ENCODE results near the gene BMPER. TPM values are rescaled to one million over a fixed set of nuclear protein-coding genes. Genes with fewer than 3 reads are reported as not detected.
"Not testable (repeated sequence)": the region's sequence is repeated elsewhere in the genome, so short reads cannot be mapped to it uniquely, and the experiment has no call there.

BMPER gene
- total RNA-seq, 1 donor from 2014 or later = 0.26 TPM

DNA sequence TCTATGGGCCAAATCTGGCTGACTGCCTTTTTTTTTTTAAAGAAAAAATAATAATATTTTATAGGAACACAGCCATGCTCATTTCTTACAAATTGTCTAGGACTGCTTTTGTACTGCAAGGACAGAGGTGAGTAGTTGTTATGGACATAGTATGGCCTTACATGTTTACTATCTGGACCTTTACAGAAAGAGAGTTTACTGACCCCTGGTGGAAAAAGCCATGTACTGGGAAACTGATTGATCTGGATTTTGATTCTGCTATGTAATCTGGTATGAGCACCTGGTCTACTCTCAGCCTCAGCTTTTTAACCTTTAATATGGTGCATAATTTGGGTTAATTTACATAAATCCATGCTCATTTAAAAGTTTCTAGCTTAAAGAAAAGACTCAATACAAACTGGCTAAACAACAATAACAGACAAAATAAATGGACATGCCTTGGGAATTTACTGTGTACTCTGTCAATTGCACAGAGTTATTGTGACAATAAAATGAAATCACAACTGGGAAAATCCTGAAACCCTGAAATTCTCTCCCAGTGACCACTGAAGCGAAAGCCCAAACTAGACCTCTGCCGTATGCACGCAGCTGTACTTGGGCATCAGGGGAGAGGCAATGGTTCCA lies 260.7 kb downstream of the BMPER start:
- FAIRE-seq (no peak), DNase-seq (ENCODE audit: low read depth) (peak; percentile 51)
- Histone ChIP-seq H3K36me3 (ENCODE audit: control insufficient read depth, insufficient read depth, low read length) (no peaks in the 10 kb centered on the region), H3K4me3 (ENCODE audit: low read depth, low read length) (no peak overlapping the region), H3K27me3 (ENCODE audit: control insufficient read depth, insufficient read depth, low read length) (no peaks in the 10 kb centered on the region)
- peak; percentile 70 for TF ChIP-seq CTCF (IDR thresholded peaks at IDR 0.05; ENCODE audit: insufficient read depth, low read length, severe bottlenecking)

- DNase-seq (ENCODE audit: low read depth) = no peak
- no peaks in the 10 kb centered on the region for H3K27me3 ChIP-seq (ENCODE audit: control insufficient read depth, insufficient read depth, low read length)
- no peaks in the 10 kb centered on the region for H3K36me3 ChIP-seq (ENCODE audit: control insufficient read depth, insufficient read depth, low read length)
- FAIRE-seq = no peak
- TF ChIP-seq CTCF (IDR thresholded peaks at IDR 0.05; ENCODE audit: insufficient read depth, low read length, severe bottlenecking) = no peak
- H3K4me3 ChIP-seq (ENCODE audit: low read depth, low read length) = no peak overlapping the region
These were observed 262.7 kb downstream of the BMPER start for GRCh38 chr7:34168013-34168412.

DNA sequence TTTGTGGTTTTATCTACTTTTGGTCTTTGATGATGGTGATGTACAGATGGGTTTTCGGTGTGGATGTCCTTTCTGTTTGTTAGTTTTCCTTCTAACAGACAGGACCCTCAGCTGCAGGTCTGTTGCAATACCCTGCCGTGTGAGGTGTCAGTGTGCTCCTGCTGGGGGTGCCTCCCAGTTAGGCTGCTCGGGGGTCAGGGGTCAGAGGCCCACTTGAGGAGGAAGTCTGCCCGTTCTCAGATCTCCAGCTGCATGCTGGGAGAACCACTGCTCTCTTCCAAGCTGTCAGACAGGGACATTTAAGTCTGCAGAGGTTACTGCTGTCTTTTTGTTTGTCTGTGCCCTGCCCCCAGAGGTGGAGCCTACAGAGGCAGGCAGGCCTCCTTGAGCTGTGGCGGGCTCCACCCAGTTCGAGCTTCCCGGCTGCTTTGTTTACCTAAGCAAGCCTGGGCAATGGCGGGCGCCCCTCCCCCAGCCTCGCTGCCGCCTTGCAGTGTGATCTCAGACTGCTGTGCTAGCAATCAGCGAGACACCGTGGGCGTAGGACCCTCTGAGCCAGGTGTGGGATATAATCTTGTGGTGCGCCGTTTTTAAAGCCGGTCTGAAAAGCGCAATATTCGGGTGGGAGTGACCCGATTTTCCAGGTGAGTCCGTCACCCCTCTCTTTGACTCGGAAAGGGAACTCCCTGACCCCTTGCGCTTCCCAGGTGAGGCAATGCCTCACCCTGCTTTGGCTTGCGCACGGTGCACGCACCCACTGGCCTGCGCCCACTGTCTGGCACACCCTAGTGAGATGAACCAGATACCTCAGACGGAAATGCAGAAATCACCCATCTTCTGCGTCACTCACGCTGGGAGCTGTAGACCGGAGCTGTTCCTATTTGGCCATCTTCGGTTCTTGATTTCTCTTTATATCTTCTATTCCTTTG lies 269.6 kb downstream of the BMPER start:
- not testable (repeated sequence) for H3K36me3 ChIP-seq (ENCODE audit: control insufficient read depth, insufficient read depth, low read length); H3K4me3 ChIP-seq (ENCODE audit: low read depth, low read length); FAIRE-seq; H3K27me3 ChIP-seq (ENCODE audit: control insufficient read depth, insufficient read depth, low read length); DNase-seq (ENCODE audit: low read depth)

DNA sequence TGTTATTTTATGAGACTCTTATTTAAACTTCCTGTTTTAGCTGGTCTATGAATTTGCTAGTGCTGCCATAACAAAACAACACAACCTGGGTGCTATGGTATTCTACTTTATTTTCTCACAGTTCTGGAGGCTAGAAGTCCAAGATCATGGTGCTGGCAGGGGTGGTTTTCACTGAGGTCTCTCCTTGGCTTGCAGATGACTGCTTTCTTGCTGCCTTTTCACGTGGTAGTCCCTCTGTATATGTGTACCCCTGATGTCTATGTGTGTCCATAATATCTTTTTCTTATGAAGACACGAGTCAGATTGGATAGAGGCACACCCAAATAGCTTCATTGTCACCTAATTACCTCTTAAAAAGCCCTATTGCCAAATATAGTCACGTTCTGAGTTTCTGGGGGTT lies 270.5 kb downstream of the BMPER start:
- Histone ChIP-seq H3K27me3 (ENCODE audit: control insufficient read depth, insufficient read depth, low read length) (no peaks in the 10 kb centered on the region), H3K36me3 (ENCODE audit: control insufficient read depth, insufficient read depth, low read length) (no peaks in the 10 kb centered on the region), H3K4me3 (ENCODE audit: low read depth, low read length) (no peak overlapping the region)
- DNase-seq (ENCODE audit: low read depth) = no peak
- FAIRE-seq = no peak
- no peak for TF ChIP-seq CTCF (IDR thresholded peaks at IDR 0.05; ENCODE audit: insufficient read depth, low read length, severe bottlenecking)

GRCh38 chr7:34177476-34177875 lies 272.1 kb downstream of the BMPER start:
- Histone ChIP-seq H3K27me3 (ENCODE audit: control insufficient read depth, insufficient read depth, low read length) (no peaks in the 10 kb centered on the region), H3K36me3 (ENCODE audit: control insufficient read depth, insufficient read depth, low read length) (no peaks in the 10 kb centered on the region), H3K4me3 (ENCODE audit: low read depth, low read length) (no peak overlapping the region)
- no peak for TF ChIP-seq CTCF (IDR thresholded peaks at IDR 0.05; ENCODE audit: insufficient read depth, low read length, severe bottlenecking)
- no peak for FAIRE-seq
- no peak for DNase-seq (ENCODE audit: low read depth)

DNA sequence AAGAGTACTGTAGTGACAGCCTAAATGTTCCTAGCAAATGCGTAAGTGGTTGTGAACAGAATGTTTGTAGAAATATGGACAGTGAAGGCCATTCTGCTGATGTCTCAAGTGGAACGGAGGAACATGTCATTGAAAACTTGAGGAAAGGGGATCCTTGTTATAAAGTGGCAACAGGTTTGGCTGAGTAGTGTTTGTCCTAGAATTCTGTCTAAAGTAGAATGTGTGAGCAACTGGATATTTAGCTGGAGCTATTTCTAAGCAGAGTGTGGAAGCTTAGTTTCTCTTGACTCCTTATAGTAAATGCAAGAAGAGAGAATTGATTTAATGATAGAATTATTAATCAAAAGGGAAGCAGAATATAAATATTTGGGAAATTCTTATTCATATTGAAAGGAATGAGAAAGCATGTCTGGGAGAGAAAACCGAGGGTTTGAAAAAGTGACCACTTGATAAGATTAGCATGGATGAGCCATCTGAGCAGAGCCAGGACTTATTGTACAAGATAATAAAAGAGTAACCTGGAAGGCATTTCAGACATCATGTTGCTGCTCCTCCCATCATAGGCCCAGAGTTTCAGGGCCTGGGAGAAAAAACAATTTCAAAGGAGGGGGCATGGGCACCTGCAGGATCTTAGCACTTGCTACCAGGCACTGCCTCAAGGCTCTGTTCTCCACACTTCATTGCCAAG lies 276.1 kb downstream of the BMPER start:
- no peak for TF ChIP-seq CTCF (IDR thresholded peaks at IDR 0.05; ENCODE audit: insufficient read depth, low read length, severe bottlenecking)
- DNase-seq (ENCODE audit: low read depth) = no peak
- no peaks in the 10 kb centered on the region for H3K27me3 ChIP-seq (ENCODE audit: control insufficient read depth, insufficient read depth, low read length)
- no peak for FAIRE-seq
- H3K4me3 ChIP-seq (ENCODE audit: low read depth, low read length) = no peak overlapping the region
- H3K36me3 ChIP-seq (ENCODE audit: control insufficient read depth, insufficient read depth, low read length) = no peaks in the 10 kb centered on the region

All from bronchial epithelial cell (primary cell).